GM21515 (cell line): ENCODE measurements around the gene FTH1.

Experiments used
- ATAC-seq: cut with Tn5 transposase; IDR thresholded peaks from one replicate; pipeline ENCODE4 v1.9.1; 2021; ENCODE audit not compliant: unreplicated experiment

Gene FTH1

DNA sequence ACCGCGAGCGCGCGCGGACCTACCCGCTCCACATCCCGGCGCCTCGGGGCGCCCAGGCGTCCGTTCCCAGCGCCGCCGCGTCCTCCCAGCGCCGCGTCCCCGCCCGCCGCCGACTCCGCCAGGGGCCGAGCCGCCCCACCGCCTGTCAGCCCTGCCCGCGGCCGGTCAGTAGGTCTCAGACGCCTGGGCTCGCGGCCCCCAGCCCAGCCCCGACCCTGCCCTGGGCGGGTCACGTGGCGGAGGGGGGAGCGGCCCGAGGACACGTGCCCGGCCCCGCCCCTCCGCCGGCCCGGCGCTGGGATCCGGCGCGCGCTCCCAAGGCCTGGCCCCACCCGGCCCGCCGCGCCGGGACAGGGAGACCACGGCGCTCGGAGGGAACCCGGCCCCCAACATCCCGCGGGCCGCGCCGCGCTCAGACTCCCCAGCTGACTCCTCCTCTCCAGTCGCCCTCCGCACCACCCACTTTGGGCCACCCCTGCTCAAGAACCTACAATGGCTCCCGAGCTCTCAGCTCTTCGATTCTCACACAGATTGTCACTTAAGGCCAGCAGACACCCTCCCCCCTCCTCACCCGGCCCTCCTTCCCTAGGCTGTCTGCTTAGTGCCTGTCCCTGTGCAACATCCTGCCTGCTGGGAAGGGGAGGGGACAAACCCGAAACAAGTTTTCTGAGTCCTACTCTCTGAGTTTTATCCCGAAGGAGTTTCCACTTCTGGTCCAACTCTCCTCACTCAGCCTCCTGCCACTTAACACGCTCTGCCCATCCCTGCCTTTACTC, 49.9 kb downstream of the FTH1 start, which contains the start of gene RAB3IL1:
Gene RAB3IL1 (minus strand): TSS at position 233 of the 776 bp plus-strand sequence. CDS start 199 bp downstream, at position 34.
- no peak for ATAC-seq

- ATAC-seq, result no peak
These were observed 50.6 kb downstream of the FTH1 start for GRCh38 chr11:61916737-61917333.

GRCh38 chr11:61914471-61915171, 52.8 kb downstream of the FTH1 start:
- no peak for ATAC-seq
